Stomach (tissue), 9 donors: ENCODE results near the gene CYP2W1. TPM values are rescaled to one million over a fixed set of nuclear protein-coding genes. Genes with fewer than 3 reads are reported as not detected.

Experiments used
- DNase-seq, 2 donors: peaks; one replicate each; pipeline versions ENCODE4 v3.0.0 to v3.0.0-alpha.2; 2013 to 2019
- H3K27ac ChIP-seq, 5 donors: fragments of 200-600 bp in 4 of 5; sonication (generic) in 4 of 5; one replicate each; pipeline ENCODE4 v1.5.1; 2013 to 2019; ENCODE audit warnings: mild to moderate bottlenecking in 1 of 5, moderate library complexity in 1 of 5
- H3K27me3 ChIP-seq, 3 donors: fragments of 200-600 bp; sonication (generic); one replicate each; pipeline ENCODE4 v1.5.1; 2017 to 2019; ENCODE audit warnings: mixed run types in 1 of 3
- H3K36me3 ChIP-seq, 4 donors: fragments of 200-600 bp; sonication (generic); 1 replicate in 3 of 4; 2 replicates in 1 of 4; pipeline ENCODE4 v1.5.1; 2016 to 2019
- H3K4me1 ChIP-seq, 4 donors: fragments of 200-600 bp; sonication (generic); one replicate each; pipeline ENCODE4 v1.5.1; 2016 to 2019
- H3K4me3 ChIP-seq, 4 donors: fragments of 200-600 bp; sonication (generic) in 3 of 4; one replicate each; pipeline ENCODE4 v1.5.1; 2016 to 2019; ENCODE audit warnings: mild to moderate bottlenecking in 1 of 4
- H3K9me3 ChIP-seq, 4 donors: fragments of 200-600 bp; sonication (generic); one replicate each; pipeline ENCODE4 v1.5.1; 2016 to 2019
- EP300 ChIP-seq: sonication (generic); formaldehyde crosslinking; IDR thresholded peaks from one replicate; pipeline ENCODE4 v1.6.1; 2017; ENCODE audit warnings: antibody characterized with exemption
- POLR2A ChIP-seq, 4 donors: fragments of 450-650 bp; IDR thresholded peaks; one replicate each; pipeline ENCODE4 v1.6.1; 2016; ENCODE audit warnings: antibody characterized with exemption in 4 of 4, control low read depth in 2 of 4, mild to moderate bottlenecking in 1 of 4, moderate library complexity in 1 of 4
- POLR2AphosphoS5 ChIP-seq, 3 donors: sonication (generic); formaldehyde crosslinking; IDR thresholded peaks; one replicate each; pipeline ENCODE4 v1.6.1; 2016; ENCODE audit warnings: antibody characterized with exemption in 3 of 3
- WGBS, 5 donors: extraction: QIAGEN DNeasy Blood & Tissue Kit in 3 of 5; methylation state at CpG; one replicate each; pipeline versions ENCODE4 v1.1.5 to v1.1.7; 2013 to 2018; 5-methylcytosine and 5-hydroxymethylcytosine counted together
- intact Hi-C: fragments of 100-400 bp; cut with DNase I; formaldehyde crosslinking; loops from one replicate; pipeline ENCODE4 v1.15.1; 2023; ENCODE audit warnings: low total_unique reads
- polyA plus RNA-seq, 3 donors: library from polyadenylated mRNA; stranded (reverse); fragments of 200-250 nt; gene quantifications; one replicate each; pipeline ENCODE4 v1.2.3, GENCODE V29; 2013
- total RNA-seq, 5 donors: library from RNA; depleted of rRNA; stranded (reverse); fragments of >200 nt; gene quantifications; one replicate each; pipeline versions ENCODE4 v1.1.0 to v1.2.3, GENCODE V29; 2014 to 2016
- TF ChIP-seq, protein P1 (sequence below), 7 experiments: fragments of 450-650 bp in 4 of 7; fragments of 200-600 bp in 3 of 7; sonication (generic) in 3 of 7; IDR thresholded peaks; one replicate each; pipeline ENCODE4 v1.5.1; 2016 to 2019; ENCODE audit warnings: antibody characterized with exemption in 7 of 7, control low read depth in 2 of 7, mild to moderate bottlenecking in 1 of 7
- donor health status: healthy with polysubstance abuse.
- donor health status: Bipolar disorder and iron deficiency.
- donor health status: healthy.

The CYP2W1 gene
- total and polyA plus RNA-seq, 8 donors, result 0.31 to 7.0 (median 0.65) TPM; not detected in 5

- DNase-seq, result no peak
- H3K9me3 ChIP-seq, result no peaks in the 10 kb centered on the region
- H3K27ac ChIP-seq, result no peak overlapping the region
- intact Hi-C loops, result loop anchor here (10.0 kb wide), 1 partner anchor 164 kb away; no protein-coding TSS in a partner anchor
- H3K4me1 ChIP-seq, result peaks cover 9 to 34% (median 31%) of the 10 kb centered on the region in 4 donors
- no peak overlapping the region for H3K4me3 ChIP-seq
- 44 to 57% (median 51%) methylated on average over 19 to 35 of the region's 35 CpGs for WGBS, 5 donors
- peaks cover 0 to 16% (median 10%) of the 10 kb centered on the region in 4 donors for H3K36me3 ChIP-seq
- TF ChIP-seq POLR2AphosphoS5 (IDR thresholded peaks at IDR 0.05), result no peak
- no peak for TF ChIP-seq POLR2A (IDR thresholded peaks at IDR 0.05)
- TF ChIP-seq, protein P1, sequence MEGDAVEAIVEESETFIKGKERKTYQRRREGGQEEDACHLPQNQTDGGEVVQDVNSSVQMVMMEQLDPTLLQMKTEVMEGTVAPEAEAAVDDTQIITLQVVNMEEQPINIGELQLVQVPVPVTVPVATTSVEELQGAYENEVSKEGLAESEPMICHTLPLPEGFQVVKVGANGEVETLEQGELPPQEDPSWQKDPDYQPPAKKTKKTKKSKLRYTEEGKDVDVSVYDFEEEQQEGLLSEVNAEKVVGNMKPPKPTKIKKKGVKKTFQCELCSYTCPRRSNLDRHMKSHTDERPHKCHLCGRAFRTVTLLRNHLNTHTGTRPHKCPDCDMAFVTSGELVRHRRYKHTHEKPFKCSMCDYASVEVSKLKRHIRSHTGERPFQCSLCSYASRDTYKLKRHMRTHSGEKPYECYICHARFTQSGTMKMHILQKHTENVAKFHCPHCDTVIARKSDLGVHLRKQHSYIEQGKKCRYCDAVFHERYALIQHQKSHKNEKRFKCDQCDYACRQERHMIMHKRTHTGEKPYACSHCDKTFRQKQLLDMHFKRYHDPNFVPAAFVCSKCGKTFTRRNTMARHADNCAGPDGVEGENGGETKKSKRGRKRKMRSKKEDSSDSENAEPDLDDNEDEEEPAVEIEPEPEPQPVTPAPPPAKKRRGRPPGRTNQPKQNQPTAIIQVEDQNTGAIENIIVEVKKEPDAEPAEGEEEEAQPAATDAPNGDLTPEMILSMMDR (IDR thresholded peaks at IDR 0.05), result no peak
- no peak for TF ChIP-seq EP300
- peaks cover 0 to 46% (median 23%) of the 10 kb centered on the region in 3 donors for H3K27me3 ChIP-seq
Observed at GRCh38 chr7:990933-991728, 8.2 kb downstream of the CYP2W1 start.

DNA sequence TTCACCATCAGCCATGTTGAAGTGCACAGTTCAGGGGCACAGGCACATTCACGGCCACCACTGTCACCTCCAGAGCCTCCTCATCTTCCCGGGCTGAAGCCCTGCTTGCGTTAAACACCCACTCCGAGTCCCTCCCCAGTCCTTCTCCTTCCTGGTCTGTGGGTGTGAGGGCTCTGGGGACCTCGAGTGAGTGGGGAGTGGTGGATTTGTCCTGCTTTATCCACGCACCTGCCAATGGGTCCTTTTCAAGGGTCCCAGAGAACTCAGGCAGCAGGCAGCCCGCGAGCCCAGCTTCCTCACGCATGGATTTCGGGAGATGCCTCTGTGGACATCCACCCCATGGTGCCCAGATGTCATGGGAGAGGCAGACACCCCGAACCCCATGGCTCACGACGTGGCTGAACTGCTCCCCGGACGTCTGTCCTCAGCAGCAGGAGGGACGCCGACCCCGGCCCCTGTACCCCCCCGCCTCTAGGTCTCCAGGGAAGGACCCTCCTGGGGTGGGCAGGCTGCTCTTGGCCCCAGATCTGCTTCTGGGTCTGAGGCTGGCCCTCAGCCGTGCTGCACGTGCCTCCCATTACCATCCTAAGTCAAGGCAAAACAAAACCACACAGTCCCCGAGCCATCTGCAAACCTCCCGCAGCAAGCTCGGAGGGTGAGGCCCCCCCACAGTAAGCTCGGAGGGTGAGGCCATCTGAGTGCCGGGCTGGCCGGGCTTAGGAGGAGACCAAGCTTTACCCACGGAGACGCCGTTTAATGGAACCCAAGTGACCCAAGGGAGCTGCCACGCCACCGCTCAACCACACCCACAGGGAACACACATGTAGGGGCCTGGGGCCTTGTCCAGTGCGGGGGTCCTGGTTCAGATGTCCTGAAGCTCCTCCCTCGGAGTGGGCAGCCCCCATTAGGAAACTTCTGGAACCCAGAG, 9.0 kb downstream of the CYP2W1 start:
- no peak overlapping the region for H3K4me3 ChIP-seq
- 76 to 82% (median 78%) methylated on average over 26 to 34 of the region's 34 CpGs for WGBS, 5 donors
- H3K36me3 ChIP-seq, result peaks cover 0 to 25% (median 18%) of the 10 kb centered on the region in 4 donors
- TF ChIP-seq POLR2A (IDR thresholded peaks at IDR 0.05), result no peak
- TF ChIP-seq, protein P1 (IDR thresholded peaks at IDR 0.05), result no peak
- TF ChIP-seq EP300, result no peak
- no peak for TF ChIP-seq POLR2AphosphoS5 (IDR thresholded peaks at IDR 0.05)
- H3K27ac ChIP-seq, result no peak overlapping the region
- intact Hi-C loops, result loop anchor here (10.0 kb wide), 1 partner anchor 163 kb away; no protein-coding TSS in a partner anchor
- peaks cover 9 to 25% (median 25%) of the 10 kb centered on the region in 4 donors for H3K4me1 ChIP-seq
- H3K9me3 ChIP-seq, result no peaks in the 10 kb centered on the region
- DNase-seq, result no peak
- H3K27me3 ChIP-seq, result peaks cover 0 to 37% (median 18%) of the 10 kb centered on the region in 3 donors

DNA sequence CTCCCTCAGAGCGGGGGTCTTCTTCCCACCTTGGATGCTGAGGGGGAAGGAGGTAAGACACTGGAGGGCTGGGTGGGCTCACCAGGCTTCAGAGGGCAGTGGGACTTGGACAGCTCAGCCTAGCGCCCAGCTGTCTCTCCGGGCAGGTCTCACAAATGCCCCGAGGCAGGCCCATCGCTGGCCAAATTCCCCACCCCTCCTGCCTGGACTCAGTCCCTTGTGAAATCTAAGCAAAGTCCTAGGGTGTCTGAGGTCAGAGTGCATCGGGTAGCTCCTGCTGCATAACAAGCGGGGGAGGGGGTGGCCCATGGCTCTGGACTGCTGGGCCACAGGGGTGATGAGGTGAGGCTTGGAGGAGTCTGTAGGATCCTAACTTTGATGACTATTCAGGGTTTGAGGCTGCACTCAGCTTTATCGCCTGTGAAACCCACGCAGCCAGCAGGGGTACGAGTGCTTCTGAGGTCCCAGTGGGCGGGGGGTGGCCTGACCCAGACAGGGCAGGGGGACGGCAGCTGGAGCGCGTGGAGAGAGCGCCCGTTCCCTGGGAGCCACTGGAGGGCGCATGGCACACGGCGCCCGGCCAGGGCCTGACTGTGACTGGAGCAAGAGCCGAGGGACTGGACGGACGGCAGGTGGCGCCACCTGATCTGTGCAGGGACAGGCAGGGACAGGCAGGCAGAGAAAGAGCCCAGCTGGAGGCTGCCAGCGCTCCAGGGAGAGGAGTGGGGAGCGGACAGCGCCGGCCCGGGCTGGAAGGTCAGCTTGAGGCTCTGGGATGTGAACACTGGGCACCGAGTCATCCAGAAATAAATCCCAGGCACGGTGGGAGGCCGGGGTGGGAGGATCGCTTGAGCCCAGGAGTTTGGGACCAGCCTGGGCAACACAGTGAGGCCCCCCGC, 10.0 kb downstream of the CYP2W1 start:
- 20 to 52% (median 22%) methylated on average over 12 to 34 of the region's 34 CpGs for WGBS, 5 donors

More for the DNA sequence above, 10.0 kb downstream of the CYP2W1 start:
- peaks cover 0 to 34% (median 28%) of the 10 kb centered on the region in 4 donors for H3K36me3 ChIP-seq
- DNase-seq, result peak; percentile 96 to 99
- H3K27me3 ChIP-seq, result peaks cover 0 to 27% (median 12%) of the 10 kb centered on the region in 3 donors
- intact Hi-C loops, result loop anchor here (10.0 kb wide), 1 partner anchor 162 kb away; no protein-coding TSS in a partner anchor
- no peaks in the 10 kb centered on the region for H3K9me3 ChIP-seq
- no peak overlapping the region for H3K4me3 ChIP-seq
- peaks cover 9 to 24% (median 22%) of the 10 kb centered on the region in 4 donors for H3K4me1 ChIP-seq
- TF ChIP-seq POLR2AphosphoS5 (IDR thresholded peaks at IDR 0.05), result peak in 2 of 3 donors; percentile 75 to 90
- no peak for TF ChIP-seq EP300
- TF ChIP-seq, protein P1 (IDR thresholded peaks at IDR 0.05), result peak in 5 of 7 experiments; percentile 99 to 100 (median 99)
- TF ChIP-seq POLR2A (IDR thresholded peaks at IDR 0.05), result no peak
- H3K27ac ChIP-seq, result no peak overlapping the region
